Gastroesophageal sphincter (tissue), 4 donors: ENCODE results near the gene HPSE. TPM values are rescaled to one million over a fixed set of nuclear protein-coding genes. Genes with fewer than 3 reads are reported as not detected.
A peak's percentile ranks its signal among the peaks of the same experiment; 100 is the strongest.

ENCODE experiments used
- ATAC-seq: fragments of 150-250 bp; one replicate; pipeline ENCODE4 v1.9.1; 2016; ENCODE audit warnings: mild to moderate bottlenecking, moderate library complexity
- H3K27ac ChIP-seq, 4 donors: fragments of 200-600 bp; sonication (generic) in 3 of 4; 1 replicate in 3 of 4; 2 replicates in 1 of 4; pipeline ENCODE4 v1.5.1; 2016 to 2019
- H3K27me3 ChIP-seq: fragments of 200-600 bp; sonication (generic); one replicate; pipeline ENCODE4 v1.5.1; 2019
- H3K36me3 ChIP-seq, 2 donors: fragments of 200-600 bp; sonication (generic); one replicate each; pipeline ENCODE4 v1.5.1; 2019; ENCODE audit warnings: control low read depth in 1 of 2
- H3K4me1 ChIP-seq, 3 donors: fragments of 200-600 bp; sonication (generic); 1 replicate in 2 of 3; 2 replicates in 1 of 3; pipeline ENCODE4 v1.5.1; 2016 to 2019; ENCODE audit warnings: control low read depth in 2 of 3
- H3K4me3 ChIP-seq, 2 donors: fragments of 200-600 bp; sonication (generic); one replicate each; pipeline ENCODE4 v1.5.1; 2019; ENCODE audit warnings: mild to moderate bottlenecking in 1 of 2, moderate library complexity in 1 of 2
- H3K9me3 ChIP-seq, 3 donors: fragments of 200-600 bp; sonication (generic); one replicate each; pipeline ENCODE4 v1.5.1; 2017 to 2019; ENCODE audit warnings: control low read depth in 2 of 3
- CTCF ChIP-seq, 4 experiments: fragments of 200-600 bp in 2 of 4; fragments of 450-650 bp in 2 of 4; sonication (generic) in 1 of 4; IDR thresholded peaks; one replicate each; pipeline ENCODE4 v1.5.1; 2017 to 2019; ENCODE audit warnings: antibody characterized with exemption in 4 of 4, mild to moderate bottlenecking in 2 of 4, moderate library complexity in 2 of 4
- EP300 ChIP-seq: sonication (generic); formaldehyde crosslinking; IDR thresholded peaks from one replicate; pipeline ENCODE4 v1.6.1; 2017; ENCODE audit warnings: antibody characterized with exemption, mild to moderate bottlenecking
- POLR2A ChIP-seq, 2 donors: fragments of 450-650 bp; IDR thresholded peaks; one replicate each; pipeline ENCODE4 v1.6.1; 2017; ENCODE audit warnings: antibody characterized with exemption in 2 of 2, mild to moderate bottlenecking in 2 of 2, moderate library complexity in 1 of 2
- POLR2AphosphoS5 ChIP-seq: sonication (generic); formaldehyde crosslinking; IDR thresholded peaks from one replicate; pipeline ENCODE4 v1.6.1; 2017; ENCODE audit warnings: antibody characterized with exemption
- WGBS, 2 donors: methylation state at CpG; one replicate each; pipeline ENCODE4 v1.1.5; 2018; ENCODE audit warnings: low coverage in 1 of 2; 5-methylcytosine and 5-hydroxymethylcytosine counted together
- total RNA-seq, 4 donors: library from RNA; depleted of rRNA; stranded (reverse); fragments of >200 nt; gene quantifications; one replicate each; pipeline ENCODE4 v1.1.0, GENCODE V29; 2016

HPSE gene
- total RNA-seq, 4 donors from 2014 or later, result 0.47 to 3.3 (median 1.5) TPM

GRCh38 chr4:83252782-83253405, 81.8 kb downstream of the HPSE start:
- no peak overlapping the region for H3K27ac ChIP-seq
- H3K9me3 ChIP-seq, result no peaks in the 10 kb centered on the region
- H3K27me3 ChIP-seq, result no peaks in the 10 kb centered on the region
- H3K4me3 ChIP-seq, result no peak overlapping the region
- no peak for ATAC-seq
- TF ChIP-seq POLR2A (IDR thresholded peaks at IDR 0.05), result no peak
- peak in 2 of 4 experiments; percentile 30 to 54 for TF ChIP-seq CTCF (IDR thresholded peaks at IDR 0.05)
- peaks cover 0 to 14% (median 2%) of the 10 kb centered on the region in 3 donors for H3K4me1 ChIP-seq
- whole genome bisulfite sequencing, 2 donors, result 34 to 48% methylated on average over 7 of the region's 7 CpGs
- no peaks in the 10 kb centered on the region for H3K36me3 ChIP-seq

GRCh38 chr4:83251447-83251830, 83.2 kb downstream of the HPSE start:
- Histone ChIP-seq H3K27ac (no peak overlapping the region), H3K4me1 (peaks cover 0 to 10% (median 2%) of the 10 kb centered on the region in 3 donors), H3K4me3 (no peak overlapping the region), H3K9me3 (no peaks in the 10 kb centered on the region), H3K27me3 (no peaks in the 10 kb centered on the region), H3K36me3 (no peaks in the 10 kb centered on the region)
- TF ChIP-seq EP300, result no peak
- TF ChIP-seq POLR2AphosphoS5, result no peak
- TF ChIP-seq CTCF (IDR thresholded peaks at IDR 0.05), result no peak
- no peak for TF ChIP-seq POLR2A (IDR thresholded peaks at IDR 0.05)
- no peak for ATAC-seq
- 42 to 65% methylated on average over 2 of the region's 2 CpGs for WGBS, 2 donors

- no peak for TF ChIP-seq EP300
- TF ChIP-seq POLR2AphosphoS5, result no peak
- TF ChIP-seq POLR2A (IDR thresholded peaks at IDR 0.05), result no peak
- TF ChIP-seq CTCF (IDR thresholded peaks at IDR 0.05), result no peak
- no peaks in the 10 kb centered on the region for H3K9me3 ChIP-seq
- H3K4me3 ChIP-seq, result no peak overlapping the region
- no peak for ATAC-seq
- no peak overlapping the region for H3K27ac ChIP-seq
- H3K36me3 ChIP-seq, result no peaks in the 10 kb centered on the region
- 63 to 78% methylated on average over 5 to 7 of the region's 7 CpGs for WGBS, 2 donors
- peaks cover 0 to 5% (median 0%) of the 10 kb centered on the region in 3 donors for H3K4me1 ChIP-seq
- H3K27me3 ChIP-seq, result no peaks in the 10 kb centered on the region
Measured at GRCh38 chr4:83250687-83251446, 83.8 kb downstream of the HPSE start.

GRCh38 chr4:83248486-83248885, 86.2 kb downstream of the HPSE start:
- no peak overlapping the region for H3K4me3 ChIP-seq
- WGBS, 2 donors, result 83 to 100% methylated on average over 2 of the region's 5 CpGs
- no peaks in the 10 kb centered on the region for H3K27me3 ChIP-seq
- TF ChIP-seq CTCF (IDR thresholded peaks at IDR 0.05) (no peak), POLR2AphosphoS5 (no peak), EP300 (no peak), POLR2A (IDR thresholded peaks at IDR 0.05) (no peak)
- no peak overlapping the region for H3K27ac ChIP-seq
- no peaks in the 10 kb centered on the region for H3K9me3 ChIP-seq
- H3K36me3 ChIP-seq, result no peaks in the 10 kb centered on the region
- no peak for ATAC-seq
- H3K4me1 ChIP-seq, result no peaks in the 10 kb centered on the region
